Stimulated activated CD4-positive, alpha-beta T cell treated with anti-CD3 and anti-CD28 coated beads, TNF-alpha, amount 100 ng/mL, for 1 hour (primary cell): ENCODE results near the gene MRTFA.
"Not testable (repeated sequence)": the region's sequence is repeated elsewhere in the genome, so short reads cannot be mapped to it uniquely, and the experiment has no call there.

Experiments used
- DNase-seq, 3 donors: peaks; one replicate each; pipeline ENCODE4 v3.0.0-alpha.2; 2020; ENCODE audit warnings: low read depth in 3 of 3, low spot score in 1 of 3

MRTFA gene

GRCh38 chr22:40636380-40637182 lies at the start of gene MRTFA:
TSS of gene MRTFA (minus strand) at chr22:40636719.
- DNase-seq, result peak; percentile 97 to 99 (median 98)

GRCh38 chr22:40685406-40685805 lies 48.9 kb upstream of the MRTFA start:
- DNase-seq, result no peak

GRCh38 chr22:40684728-40685127 lies 48.2 kb upstream of the MRTFA start:
- DNase-seq, result no peak

GRCh38 chr22:40681451-40681850 lies 44.9 kb upstream of the MRTFA start:
- DNase-seq, result no peak

GRCh38 chr22:40680819-40681183 lies 44.3 kb upstream of the MRTFA start:
- no peak for DNase-seq

GRCh38 chr22:40679964-40680818 lies 43.7 kb upstream of the MRTFA start:
- no peak for DNase-seq

- no peak for DNase-seq
Measured at GRCh38 chr22:40679249-40679963, 42.9 kb upstream of the MRTFA start, which contains the start of gene MCHR1. TSS of gene MCHR1 (plus strand) at chr22:40679484. CDS start at chr22:40679653, 169 bp downstream.

GRCh38 chr22:40678493-40679248 lies 42.2 kb upstream of the MRTFA start:
- no peak for DNase-seq

GRCh38 chr22:40676644-40677043 lies 40.1 kb upstream of the MRTFA start:
- no peak for DNase-seq

GRCh38 chr22:40676166-40676565 lies 39.6 kb upstream of the MRTFA start:
- not testable (repeated sequence) for DNase-seq

GRCh38 chr22:40674274-40674673 lies 37.8 kb upstream of the MRTFA start:
- no peak for DNase-seq

GRCh38 chr22:40673017-40673416 lies 36.5 kb upstream of the MRTFA start:
- no peak for DNase-seq

GRCh38 chr22:40671796-40672360 lies 35.4 kb upstream of the MRTFA start:
- DNase-seq, result no peak

- no peak for DNase-seq
Measured at GRCh38 chr22:40671369-40671768, 34.9 kb upstream of the MRTFA start.

- no peak for DNase-seq
Measured at GRCh38 chr22:40670058-40670457, 33.5 kb upstream of the MRTFA start.

- DNase-seq, result no peak
Measured at GRCh38 chr22:40668611-40669411, 32.3 kb upstream of the MRTFA start.

- DNase-seq, result no peak
Measured at GRCh38 chr22:40666151-40666848, 29.8 kb upstream of the MRTFA start.

- DNase-seq, result no peak
Measured at GRCh38 chr22:40665312-40665711, 28.8 kb upstream of the MRTFA start.

GRCh38 chr22:40661671-40662070 lies 25.2 kb upstream of the MRTFA start:
- DNase-seq, result no peak
